Cerebellar cortex (tissue), 1 donor: ENCODE measurements around the gene ELL3.
"Not testable (repeated sequence)": the region's sequence is repeated elsewhere in the genome, so short reads cannot be mapped to it uniquely, and the experiment has no call there.

Experiments used
- DNase-seq: peaks from one replicate; pipeline ENCODE4 v3.0.0-alpha.2; 2015; ENCODE audit warnings: low spot score

Gene ELL3

GRCh38 chr15:43776718-43777266, at the start of gene ELL3:
TSS of gene ELL3 (minus strand) at chr15:43776966. CDS start at chr15:43776901, 65 bp downstream.
- DNase-seq, result peak; percentile 77

- DNase-seq, result no peak
Measured at GRCh38 chr15:43826029-43826507, 49.3 kb upstream of the ELL3 start.

GRCh38 chr15:43825305-43825704, 48.5 kb upstream of the ELL3 start:
- DNase-seq, result not testable (repeated sequence)

- peak; percentile 99 for DNase-seq
Measured at GRCh38 chr15:43824302-43825246, 47.8 kb upstream of the ELL3 start, which contains the start of gene MFAP1. TSS of gene MFAP1 (minus strand) at chr15:43824690. CDS start at chr15:43824569, 121 bp downstream.

- DNase-seq, result no peak
Measured at GRCh38 chr15:43821505-43821904, 44.7 kb upstream of the ELL3 start.

GRCh38 chr15:43815064-43815463, 38.3 kb upstream of the ELL3 start:
- DNase-seq, result not testable (repeated sequence)

GRCh38 chr15:43808960-43809678, 32.4 kb upstream of the ELL3 start:
- no peak for DNase-seq

GRCh38 chr15:43808435-43808950, 31.7 kb upstream of the ELL3 start:
- no peak for DNase-seq

GRCh38 chr15:43802676-43803075, 25.9 kb upstream of the ELL3 start:
- DNase-seq, result not testable (repeated sequence)

GRCh38 chr15:43800286-43801141, 23.7 kb upstream of the ELL3 start, which contains the start of gene HYPK:
TSS of gene HYPK (plus strand) at chr15:43800599. CDS start at chr15:43800623, 24 bp downstream.
- peak; percentile 95 for DNase-seq

GRCh38 chr15:43799945-43800285, 23.1 kb upstream of the ELL3 start, which contains the start of gene SERINC4:
TSS of gene SERINC4 (minus strand) at chr15:43800220. CDS start at chr15:43799986, 234 bp downstream.
- DNase-seq, result no peak

- DNase-seq, result peak; percentile 28
Measured at GRCh38 chr15:43799209-43799944, 22.6 kb upstream of the ELL3 start.

GRCh38 chr15:43796566-43796965, 19.8 kb upstream of the ELL3 start:
- DNase-seq, result no peak

- peak; percentile 23 for DNase-seq
Measured at GRCh38 chr15:43795997-43796396, 19.2 kb upstream of the ELL3 start.

GRCh38 chr15:43795197-43795596, 18.4 kb upstream of the ELL3 start:
- no peak for DNase-seq

- no peak for DNase-seq
Measured at GRCh38 chr15:43794269-43795037, 17.7 kb upstream of the ELL3 start.

GRCh38 chr15:43793647-43794046, 16.9 kb upstream of the ELL3 start:
- DNase-seq, result no peak

GRCh38 chr15:43792761-43793476, 16.2 kb upstream of the ELL3 start:
- no peak for DNase-seq
